HG03064 (cell line): ENCODE data around the gene RRAD.
A peak's percentile ranks its signal among the peaks of the same experiment; 100 is the strongest.

ENCODE experiments used
- ATAC-seq: cut with Tn5 transposase; IDR thresholded peaks from one replicate; pipeline ENCODE4 v1.9.1; 2021; ENCODE audit warnings: low read depth; ENCODE audit not compliant: unreplicated experiment

RRAD gene

DNA sequence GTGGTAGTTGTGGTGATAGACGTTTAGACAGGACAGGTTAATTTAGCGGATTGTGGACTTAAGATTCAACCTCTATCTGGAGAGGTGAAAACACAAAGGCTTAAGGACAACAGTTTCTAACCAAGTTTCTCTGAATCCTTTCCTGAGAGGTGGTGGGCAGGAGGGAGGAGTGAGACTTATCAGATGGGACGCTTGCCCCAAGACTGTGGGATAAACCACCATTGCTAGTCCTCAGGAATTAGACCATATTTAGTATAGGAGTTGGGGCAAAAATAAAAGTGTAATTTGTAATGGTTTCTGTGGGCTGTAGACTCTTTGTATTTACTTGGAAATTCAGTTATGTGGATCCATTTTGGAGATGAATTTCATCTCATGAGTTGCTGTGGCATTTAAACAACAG is 38.4 kb downstream of the RRAD start:
- no peak for ATAC-seq

DNA sequence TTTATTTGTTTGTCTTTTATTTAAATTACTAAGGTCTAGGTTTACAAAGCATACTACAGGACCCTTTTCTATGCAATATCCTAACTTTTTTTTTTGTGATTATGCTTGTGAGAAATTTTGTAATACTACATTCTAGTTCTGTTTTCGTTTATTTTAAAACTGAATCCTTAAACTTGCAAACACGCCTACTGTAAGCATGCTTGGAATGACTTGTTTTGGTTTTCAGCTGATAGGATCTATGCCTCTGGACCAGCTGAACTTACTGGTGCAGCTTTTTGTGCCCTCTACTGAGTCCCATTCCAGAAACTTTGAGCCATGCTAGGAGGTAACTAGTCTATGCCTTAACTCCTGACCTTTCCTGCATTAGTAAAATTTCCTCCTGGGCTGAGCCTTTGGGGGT is 39.0 kb downstream of the RRAD start:
- ATAC-seq = no peak

DNA sequence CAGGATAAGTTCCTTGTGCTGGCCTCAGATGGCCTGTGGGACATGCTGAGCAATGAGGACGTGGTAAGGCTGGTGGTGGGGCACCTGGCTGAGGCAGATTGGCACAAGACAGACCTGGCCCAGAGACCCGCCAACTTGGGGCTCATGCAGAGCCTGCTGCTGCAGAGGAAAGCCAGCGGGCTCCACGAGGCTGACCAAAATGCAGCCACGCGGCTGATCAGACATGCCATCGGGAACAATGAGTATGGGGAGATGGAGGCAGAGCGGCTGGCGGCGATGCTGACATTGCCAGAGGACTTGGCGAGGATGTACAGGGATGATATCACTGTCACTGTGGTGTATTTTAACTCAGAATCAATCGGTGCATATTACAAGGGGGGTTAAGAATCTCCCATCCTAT is 39.8 kb downstream of the RRAD start:
- no peak for ATAC-seq

DNA sequence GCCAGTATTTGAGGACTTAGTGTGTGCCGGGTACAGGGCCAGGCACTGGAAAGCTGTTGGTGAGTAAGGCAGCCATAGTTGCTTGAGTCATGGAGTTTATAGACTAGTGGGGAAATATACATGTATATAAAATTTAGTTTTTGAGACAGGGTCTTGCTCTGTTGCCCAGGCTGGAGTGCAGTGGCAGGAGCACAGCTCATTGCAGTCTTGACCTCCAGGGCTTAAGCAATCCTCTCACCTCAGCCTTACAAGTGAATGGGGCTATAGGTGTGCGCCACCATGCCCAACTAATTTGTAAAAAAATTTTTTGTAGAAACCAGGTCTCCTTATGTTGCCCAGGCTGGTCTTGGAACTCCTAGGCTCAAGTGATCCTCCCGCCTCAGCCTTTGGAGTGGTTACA is 42.6 kb downstream of the RRAD start:
- ATAC-seq = no peak

DNA sequence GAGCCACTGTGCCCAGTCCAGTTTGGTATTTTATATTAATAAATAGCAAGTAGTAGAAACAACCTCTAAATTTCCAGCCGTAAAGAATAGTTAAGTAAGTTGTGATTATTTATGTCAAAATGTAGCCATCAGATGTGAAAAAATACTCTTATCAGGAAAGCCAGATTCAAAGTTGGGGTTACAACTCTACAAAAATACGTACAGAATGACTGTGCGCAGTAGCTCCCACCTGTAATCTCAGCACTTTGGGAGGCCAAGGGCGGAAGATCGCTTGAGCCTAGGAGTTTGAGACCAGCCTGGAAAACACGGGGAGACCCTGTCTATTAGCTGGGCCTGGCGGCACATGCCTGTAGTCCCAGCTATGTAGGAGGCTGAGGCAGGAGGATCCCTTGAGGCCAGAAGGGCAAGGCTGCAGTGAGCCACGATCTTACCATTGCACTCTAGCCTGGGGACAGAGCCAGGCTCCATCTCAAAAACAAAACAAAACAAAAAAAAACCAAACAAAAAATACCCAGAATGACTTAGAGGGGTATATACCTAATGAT is 43.3 kb downstream of the RRAD start:
- ATAC-seq = no peak

DNA sequence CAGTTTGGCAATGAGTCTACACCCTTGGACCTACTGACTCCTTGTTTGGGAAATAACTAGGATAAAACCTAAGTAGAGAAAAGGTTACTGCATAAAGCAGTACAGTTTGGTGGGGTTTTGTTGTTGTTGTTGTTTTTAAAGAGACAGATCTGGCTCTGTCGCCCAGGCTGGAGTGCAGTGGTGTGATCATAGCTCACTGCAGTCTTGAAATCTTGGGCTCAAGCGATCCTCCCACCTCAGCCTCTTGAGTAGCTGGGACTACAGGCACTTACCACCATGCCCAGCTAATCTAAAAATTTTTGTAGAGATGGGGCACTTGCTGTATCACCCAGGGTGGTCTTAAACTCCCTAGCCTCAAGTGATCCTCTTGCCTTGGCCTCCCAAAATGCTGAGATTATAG is 43.8 kb downstream of the RRAD start:
- ATAC-seq = no peak

DNA sequence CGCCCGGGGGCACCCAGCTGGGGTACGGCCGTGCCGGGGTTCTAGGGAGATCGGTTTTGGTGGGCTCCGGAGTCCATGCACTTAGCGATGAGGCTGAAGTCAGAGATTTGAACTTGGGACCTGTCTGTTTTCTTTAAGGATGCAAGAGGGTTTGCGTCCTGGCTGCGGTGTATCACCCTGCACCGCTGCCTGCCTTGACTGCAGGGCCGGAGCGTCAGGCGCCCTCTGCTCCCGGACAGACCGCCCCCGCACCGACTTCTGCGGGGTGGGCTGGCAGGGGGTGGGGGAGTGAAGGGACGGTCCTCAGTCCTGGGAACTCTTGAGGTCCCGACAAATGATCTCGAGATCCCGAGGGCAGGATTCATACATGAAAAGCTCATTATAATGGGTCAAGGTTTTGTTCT is 44.3 kb downstream of the RRAD start:
- no peak for ATAC-seq

DNA sequence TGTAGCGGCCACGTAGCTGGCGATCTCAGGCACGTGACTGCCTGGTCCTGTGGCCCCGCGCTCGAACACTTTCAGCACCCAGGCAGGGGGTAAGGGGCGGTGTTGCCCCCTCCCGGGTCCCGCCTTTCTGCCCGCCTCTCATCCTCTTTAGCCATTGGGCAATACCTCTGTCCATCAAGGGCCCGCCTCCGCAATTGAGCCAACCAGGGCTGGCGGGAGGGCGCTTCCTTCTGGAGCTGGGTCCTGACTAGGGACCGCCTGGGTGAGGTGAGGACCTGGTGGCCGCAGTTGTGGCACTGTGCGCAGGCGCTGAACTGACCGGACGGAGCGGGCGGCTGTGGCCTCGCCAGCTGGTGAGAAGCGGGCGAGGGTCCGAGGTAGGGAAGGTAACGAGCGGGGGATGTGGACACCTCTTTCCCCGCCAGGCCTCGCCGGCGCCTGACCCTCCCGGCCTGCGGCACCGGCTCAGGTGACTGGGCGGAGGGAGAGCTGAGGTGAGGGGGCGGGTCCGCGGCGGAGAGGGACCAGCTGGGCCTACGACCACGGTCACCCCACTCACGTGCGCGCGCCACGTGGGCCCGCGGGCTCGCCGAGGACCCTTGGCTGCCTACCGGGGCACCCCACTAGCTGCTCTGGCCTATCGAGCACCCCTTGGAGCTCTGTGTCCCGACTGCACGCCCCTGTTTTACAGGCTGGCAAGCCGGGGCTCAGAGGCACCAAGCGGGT is 44.9 kb downstream of the RRAD start, which contains the start of gene PDP2:
Gene PDP2 (plus strand): TSS at position 228 of the 726 bp plus-strand sequence. CDS start 3,770 bp downstream, outside the sequence.
- peak; percentile 89 for ATAC-seq

DNA sequence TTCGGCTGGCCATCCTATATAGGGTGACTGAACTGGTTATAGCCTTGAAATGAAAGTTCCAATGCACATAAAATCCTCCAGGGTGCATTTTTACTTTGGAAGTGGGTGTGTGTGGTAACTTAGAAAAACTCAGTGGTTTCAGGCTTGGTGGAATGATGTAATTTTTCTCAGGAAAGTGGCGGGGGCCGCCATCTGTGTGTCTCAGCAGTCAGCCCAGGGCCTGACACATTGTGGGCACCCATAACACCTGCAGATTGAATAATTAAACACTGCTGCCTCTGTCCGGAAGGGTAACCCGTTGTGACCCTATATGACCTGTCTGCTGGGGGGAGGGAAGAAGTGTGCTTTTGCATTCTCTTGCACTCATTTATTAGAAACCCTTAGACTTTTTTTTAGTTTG is 47.3 kb downstream of the RRAD start:
- ATAC-seq = no peak

DNA sequence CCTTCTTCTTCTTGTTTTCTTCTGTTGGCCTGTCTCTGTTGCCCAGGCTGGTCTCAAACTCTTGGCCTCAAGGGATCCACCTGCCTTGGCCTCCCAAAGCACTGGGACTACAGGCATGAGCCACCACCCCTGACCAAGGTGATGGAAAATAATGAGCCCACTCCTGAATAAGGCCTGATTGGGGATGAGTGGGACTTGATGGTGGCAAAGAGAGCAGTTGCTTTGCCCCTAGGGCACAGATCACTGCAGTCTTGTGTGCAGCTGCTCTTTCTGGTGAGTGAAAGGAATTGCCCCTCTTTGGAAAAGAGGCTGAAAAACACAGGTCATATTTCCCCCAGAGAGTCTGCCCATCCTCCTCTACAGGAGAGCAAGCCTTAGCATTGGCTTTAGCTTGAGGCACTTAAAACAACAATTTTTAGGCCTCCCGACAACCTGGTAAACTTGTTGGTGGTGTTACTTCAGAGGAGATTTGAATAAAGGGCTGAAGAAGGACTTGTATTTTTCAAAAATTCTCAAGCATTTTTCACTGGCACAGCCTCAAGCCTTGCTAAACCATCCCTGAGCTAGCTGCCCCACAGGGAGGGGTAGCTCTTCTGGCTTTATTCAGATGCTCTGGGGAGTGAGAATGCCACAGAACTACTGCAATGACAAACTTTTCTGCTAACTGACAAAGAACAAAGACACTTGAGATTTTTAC is 51.1 kb downstream of the RRAD start:
- no peak for ATAC-seq

DNA sequence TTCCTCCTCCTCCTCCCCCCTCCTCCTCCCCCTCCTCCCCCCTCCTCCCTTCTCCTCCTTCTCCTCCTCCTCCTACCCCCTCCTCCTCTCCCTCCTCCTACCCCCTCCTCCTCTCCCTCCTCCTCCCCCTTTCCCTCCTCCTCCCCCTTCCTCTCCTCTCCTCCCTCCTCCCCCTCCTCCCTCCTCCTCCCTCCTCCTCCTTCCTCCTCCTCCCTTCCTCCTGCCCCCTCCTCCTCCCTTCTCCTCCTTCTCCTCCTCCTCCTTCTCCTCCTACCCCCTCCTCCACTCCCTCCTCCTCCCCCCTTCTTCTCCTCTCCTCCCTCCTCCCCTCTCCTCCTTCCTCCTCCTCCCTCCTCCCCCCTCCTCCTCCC is 51.7 kb downstream of the RRAD start:
- no peak for ATAC-seq

DNA sequence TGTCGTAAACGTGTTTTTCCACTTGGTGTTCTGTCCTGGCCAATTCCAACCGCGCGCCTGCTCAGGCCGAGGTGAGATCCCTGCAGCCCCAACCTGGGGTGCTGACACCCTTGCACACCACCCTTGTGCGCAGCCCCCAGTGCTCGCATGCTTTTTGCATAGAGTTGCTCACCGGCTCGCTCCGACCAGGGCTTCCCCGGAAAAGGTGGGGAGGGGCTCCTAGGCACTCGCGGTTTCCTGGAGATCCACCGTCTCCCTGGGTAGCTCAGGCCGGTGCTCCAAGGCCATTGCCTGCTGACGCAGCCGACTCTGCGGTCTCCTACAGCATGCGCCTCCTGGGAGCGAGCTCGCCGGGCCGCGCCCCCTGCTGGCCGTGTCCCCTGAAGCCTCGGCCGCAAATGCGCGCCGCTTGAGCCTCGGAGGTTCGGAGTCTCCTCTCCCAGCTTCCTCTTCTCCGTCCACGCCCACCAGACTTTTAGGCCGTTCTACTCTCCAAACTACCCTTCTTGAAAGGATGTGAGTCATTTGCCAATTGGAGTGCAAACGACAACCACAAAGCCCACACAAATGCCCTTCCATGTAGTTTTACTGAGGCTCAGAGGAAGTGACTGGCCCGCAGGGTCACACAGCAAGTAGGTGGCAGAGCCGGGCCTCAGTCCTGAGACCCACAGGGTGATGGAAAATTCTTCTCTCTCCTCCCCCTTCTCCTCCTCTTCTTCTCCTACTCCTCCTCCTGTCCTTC is 52.2 kb downstream of the RRAD start:
- peak; percentile 74 for ATAC-seq

DNA sequence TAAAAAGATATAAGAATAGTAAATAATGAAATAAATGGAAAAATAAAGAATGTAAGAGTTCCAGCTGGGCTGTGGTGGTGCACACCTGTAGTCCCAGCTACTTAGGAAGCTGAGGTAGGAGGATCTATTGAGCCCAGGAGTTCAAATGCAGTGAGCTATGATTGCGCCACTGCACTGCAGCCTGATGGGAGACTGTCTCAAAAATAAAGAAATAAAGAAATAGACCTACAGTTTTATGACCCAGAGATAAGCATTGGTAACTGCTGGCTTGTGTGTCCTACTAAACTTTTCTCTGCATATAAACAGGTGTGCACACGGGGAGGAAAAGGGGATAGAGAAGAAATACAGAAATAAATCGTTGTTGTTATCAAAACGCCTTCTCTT is 52.8 kb downstream of the RRAD start:
- ATAC-seq = no peak

DNA sequence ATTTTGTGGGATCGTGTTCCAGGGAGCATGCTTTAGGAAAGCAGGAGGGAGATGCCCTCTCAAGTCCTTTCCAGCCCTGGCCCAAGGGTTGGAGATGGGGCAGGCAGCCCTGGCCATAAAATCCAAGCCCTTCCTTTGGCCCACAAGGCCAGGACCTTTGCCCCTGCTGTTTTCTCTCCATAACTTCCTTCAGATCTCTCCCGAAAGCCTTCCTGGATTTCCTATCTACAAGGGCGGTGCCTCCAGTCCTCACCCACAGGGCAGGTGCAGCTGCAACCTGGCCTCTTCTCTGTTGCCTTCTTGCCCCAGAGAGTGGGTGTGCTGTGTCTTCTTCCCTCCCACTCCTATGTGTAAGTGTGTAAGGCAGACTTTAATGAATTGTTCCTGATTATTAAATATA is 53.5 kb downstream of the RRAD start:
- no peak for ATAC-seq
